C4-2B (cell line): ENCODE results near the gene ECT2.

Experiments
- CTCF ChIP-seq: fragments of 450-650 bp; conservative IDR thresholded peaks from 2 replicates; pipeline ENCODE4 v1.5.1; 2017; ENCODE audit warnings: mild to moderate bottlenecking
- ZFX ChIP-seq: fragments of 450-650 bp; IDR thresholded peaks from 2 replicates; pipeline ENCODE4 v1.6.1; 2017

DNA sequence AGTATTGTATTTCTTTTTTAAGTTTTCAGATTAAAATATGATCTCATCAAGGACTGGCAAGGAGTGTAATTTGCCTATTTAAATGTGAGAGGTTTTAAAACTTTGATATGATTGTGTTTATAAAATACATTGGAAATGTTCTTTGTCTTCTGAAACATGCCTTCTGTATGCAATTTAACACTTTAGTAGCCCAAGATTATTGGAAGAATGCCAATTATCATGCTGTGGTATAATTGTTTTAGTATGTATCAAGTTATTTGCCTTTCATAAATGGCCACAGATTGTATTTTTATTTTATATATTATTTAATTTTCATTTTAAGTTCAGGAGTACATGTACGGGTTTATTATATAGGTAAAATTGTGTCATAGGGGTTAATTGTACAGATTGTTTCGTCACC lies 31.7 kb downstream of the ECT2 start:
- TF ChIP-seq CTCF (no peak), ZFX (no peak)
